Panc1 (cell line): ENCODE data around the gene SMIM12.

Source experiments
- CTCF ChIP-seq: fragments of 450-650 bp; IDR thresholded peaks from 2 replicates; pipeline ENCODE4 v1.5.1; 2017; ENCODE audit warnings: mild to moderate bottlenecking
- POLR2AphosphoS5 ChIP-seq: IDR thresholded peaks from 2 replicates; pipeline ENCODE4 v1.6.1; 2012; ENCODE audit warnings: mild to moderate bottlenecking, low read depth, low read length, moderate library complexity
- REST ChIP-seq, 2 experiments: IDR thresholded peaks; 2 replicates each; pipeline ENCODE4 v1.6.1; 2011 to 2012; ENCODE audit warnings: low read depth in 2 of 2, control low read depth in 1 of 2, low read length in 1 of 2, mild to moderate bottlenecking in 1 of 2, moderate library complexity in 1 of 2; ENCODE audit not compliant: insufficient read depth in 1 of 2
- SIN3A ChIP-seq: IDR thresholded peaks from 2 replicates; pipeline ENCODE4 v1.6.1; 2012; ENCODE audit warnings: low read depth, mild to moderate bottlenecking, low read length, moderate library complexity, borderline replicate concordance; ENCODE audit not compliant: insufficient read depth
- TCF7L2 ChIP-seq: IDR thresholded peaks from 2 replicates; pipeline ENCODE4 v1.6.1; 2011; ENCODE audit warnings: mild to moderate bottlenecking, low read depth, low read length, inconsistent platforms

- no peak for TF ChIP-seq CTCF
- no peak for TF ChIP-seq POLR2AphosphoS5
- no peak for TF ChIP-seq REST (IDR thresholded peaks at IDR 0.05; ENCODE audit: insufficient read depth in 1 of 2, low read depth in 2 of 2, low read length in 1 of 2)
- no peak for TF ChIP-seq TCF7L2
- no peak for TF ChIP-seq SIN3A
Observed at GRCh38 chr1:34868230-34869049, 8.9 kb upstream of the SMIM12 start.
